Measurements from ENCODE around the gene TBC1D22A. TPM values are rescaled to one million over a fixed set of nuclear protein-coding genes. Genes with fewer than 3 reads are reported as not detected.

TBC1D22A gene
- total and polyA plus RNA-seq, 2 experiments from 2014 or later: 9.6 to 13.3 TPM

DNA sequence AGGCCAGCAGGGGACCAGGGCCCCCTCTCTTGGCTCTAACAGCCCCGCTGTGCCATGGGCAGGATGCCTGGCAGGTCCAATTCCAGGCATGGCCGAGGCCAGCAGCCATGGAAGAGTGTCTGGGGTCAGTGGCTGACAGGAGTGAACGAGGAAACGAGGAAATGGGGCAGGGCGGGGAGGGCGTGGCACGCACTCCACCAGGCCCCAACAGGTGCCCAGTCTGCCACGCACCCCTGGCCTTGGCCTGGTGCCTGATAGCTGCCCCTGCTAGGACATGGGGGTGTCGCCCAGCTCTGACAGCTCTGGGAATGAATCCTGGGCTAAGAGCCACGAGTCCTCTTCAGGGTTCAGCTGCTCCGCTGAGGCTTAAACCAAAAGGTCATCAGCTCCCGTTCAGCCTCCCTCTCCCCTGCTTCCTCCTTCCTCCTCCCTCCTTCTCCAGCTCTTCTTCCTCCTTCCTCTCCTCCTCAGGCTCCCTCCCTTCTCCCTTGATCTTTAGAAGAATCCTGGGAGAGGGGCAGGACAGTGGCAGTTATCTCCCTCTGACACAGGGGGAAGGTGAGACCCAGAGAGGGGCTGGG, 11.5 kb upstream of the TBC1D22A start:
- Histone ChIP-seq H3K4me1 (ENCODE audit: insufficient read depth) (no peaks in the 10 kb centered on the region), H3K27me3 (ENCODE audit: insufficient read depth) (no peaks in the 10 kb centered on the region), H3K4me3 (no peak overlapping the region), H4K20me1 (replicated peaks; ENCODE audit: insufficient read depth) (no peaks in the 10 kb centered on the region), H2AFZ (no peak overlapping the region), H3K27ac (ENCODE audit: low read depth) (no peak overlapping the region), H3K36me3 (ENCODE audit: insufficient read depth) (no peaks in the 10 kb centered on the region), H3F3A (replicated peaks; ENCODE audit: low read depth) (no peaks in the 10 kb centered on the region), H3K79me2 (replicated peaks; ENCODE audit: insufficient read depth) (no peaks in the 10 kb centered on the region), H3K4me2 (no peak overlapping the region), H3K9me2 (ENCODE audit: insufficient read depth) (no peaks in the 10 kb centered on the region)
- peaks cover 13% of the 10 kb centered on the region for H3K27me3 Mint-ChIP-seq (ENCODE audit: insufficient read depth, low read depth, poor library complexity)
- peaks cover 11% of the 10 kb centered on the region; the same call in 2 of the 3 replicates for H3K36me3 Mint-ChIP-seq (ENCODE audit: low read depth)
- H3K4me3 Mint-ChIP-seq: no peak overlapping the region
- DNase-seq (ENCODE audit: low spot score) (no peak), ATAC-seq (no peak)
- H3K4me1 Mint-ChIP-seq: no peaks in the 10 kb centered on the region; the same call in 2 of the 3 replicates
- TF ChIP-seq, protein P1, sequence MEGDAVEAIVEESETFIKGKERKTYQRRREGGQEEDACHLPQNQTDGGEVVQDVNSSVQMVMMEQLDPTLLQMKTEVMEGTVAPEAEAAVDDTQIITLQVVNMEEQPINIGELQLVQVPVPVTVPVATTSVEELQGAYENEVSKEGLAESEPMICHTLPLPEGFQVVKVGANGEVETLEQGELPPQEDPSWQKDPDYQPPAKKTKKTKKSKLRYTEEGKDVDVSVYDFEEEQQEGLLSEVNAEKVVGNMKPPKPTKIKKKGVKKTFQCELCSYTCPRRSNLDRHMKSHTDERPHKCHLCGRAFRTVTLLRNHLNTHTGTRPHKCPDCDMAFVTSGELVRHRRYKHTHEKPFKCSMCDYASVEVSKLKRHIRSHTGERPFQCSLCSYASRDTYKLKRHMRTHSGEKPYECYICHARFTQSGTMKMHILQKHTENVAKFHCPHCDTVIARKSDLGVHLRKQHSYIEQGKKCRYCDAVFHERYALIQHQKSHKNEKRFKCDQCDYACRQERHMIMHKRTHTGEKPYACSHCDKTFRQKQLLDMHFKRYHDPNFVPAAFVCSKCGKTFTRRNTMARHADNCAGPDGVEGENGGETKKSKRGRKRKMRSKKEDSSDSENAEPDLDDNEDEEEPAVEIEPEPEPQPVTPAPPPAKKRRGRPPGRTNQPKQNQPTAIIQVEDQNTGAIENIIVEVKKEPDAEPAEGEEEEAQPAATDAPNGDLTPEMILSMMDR (conservative IDR thresholded peaks at IDR 0.05; ENCODE audit: low read depth in 2 of 2): no peak
- no peak for TF ChIP-seq POLR2AphosphoS5 (IDR thresholded peaks at IDR 0.05; ENCODE audit: low read depth)
- TF ChIP-seq, protein P2, sequence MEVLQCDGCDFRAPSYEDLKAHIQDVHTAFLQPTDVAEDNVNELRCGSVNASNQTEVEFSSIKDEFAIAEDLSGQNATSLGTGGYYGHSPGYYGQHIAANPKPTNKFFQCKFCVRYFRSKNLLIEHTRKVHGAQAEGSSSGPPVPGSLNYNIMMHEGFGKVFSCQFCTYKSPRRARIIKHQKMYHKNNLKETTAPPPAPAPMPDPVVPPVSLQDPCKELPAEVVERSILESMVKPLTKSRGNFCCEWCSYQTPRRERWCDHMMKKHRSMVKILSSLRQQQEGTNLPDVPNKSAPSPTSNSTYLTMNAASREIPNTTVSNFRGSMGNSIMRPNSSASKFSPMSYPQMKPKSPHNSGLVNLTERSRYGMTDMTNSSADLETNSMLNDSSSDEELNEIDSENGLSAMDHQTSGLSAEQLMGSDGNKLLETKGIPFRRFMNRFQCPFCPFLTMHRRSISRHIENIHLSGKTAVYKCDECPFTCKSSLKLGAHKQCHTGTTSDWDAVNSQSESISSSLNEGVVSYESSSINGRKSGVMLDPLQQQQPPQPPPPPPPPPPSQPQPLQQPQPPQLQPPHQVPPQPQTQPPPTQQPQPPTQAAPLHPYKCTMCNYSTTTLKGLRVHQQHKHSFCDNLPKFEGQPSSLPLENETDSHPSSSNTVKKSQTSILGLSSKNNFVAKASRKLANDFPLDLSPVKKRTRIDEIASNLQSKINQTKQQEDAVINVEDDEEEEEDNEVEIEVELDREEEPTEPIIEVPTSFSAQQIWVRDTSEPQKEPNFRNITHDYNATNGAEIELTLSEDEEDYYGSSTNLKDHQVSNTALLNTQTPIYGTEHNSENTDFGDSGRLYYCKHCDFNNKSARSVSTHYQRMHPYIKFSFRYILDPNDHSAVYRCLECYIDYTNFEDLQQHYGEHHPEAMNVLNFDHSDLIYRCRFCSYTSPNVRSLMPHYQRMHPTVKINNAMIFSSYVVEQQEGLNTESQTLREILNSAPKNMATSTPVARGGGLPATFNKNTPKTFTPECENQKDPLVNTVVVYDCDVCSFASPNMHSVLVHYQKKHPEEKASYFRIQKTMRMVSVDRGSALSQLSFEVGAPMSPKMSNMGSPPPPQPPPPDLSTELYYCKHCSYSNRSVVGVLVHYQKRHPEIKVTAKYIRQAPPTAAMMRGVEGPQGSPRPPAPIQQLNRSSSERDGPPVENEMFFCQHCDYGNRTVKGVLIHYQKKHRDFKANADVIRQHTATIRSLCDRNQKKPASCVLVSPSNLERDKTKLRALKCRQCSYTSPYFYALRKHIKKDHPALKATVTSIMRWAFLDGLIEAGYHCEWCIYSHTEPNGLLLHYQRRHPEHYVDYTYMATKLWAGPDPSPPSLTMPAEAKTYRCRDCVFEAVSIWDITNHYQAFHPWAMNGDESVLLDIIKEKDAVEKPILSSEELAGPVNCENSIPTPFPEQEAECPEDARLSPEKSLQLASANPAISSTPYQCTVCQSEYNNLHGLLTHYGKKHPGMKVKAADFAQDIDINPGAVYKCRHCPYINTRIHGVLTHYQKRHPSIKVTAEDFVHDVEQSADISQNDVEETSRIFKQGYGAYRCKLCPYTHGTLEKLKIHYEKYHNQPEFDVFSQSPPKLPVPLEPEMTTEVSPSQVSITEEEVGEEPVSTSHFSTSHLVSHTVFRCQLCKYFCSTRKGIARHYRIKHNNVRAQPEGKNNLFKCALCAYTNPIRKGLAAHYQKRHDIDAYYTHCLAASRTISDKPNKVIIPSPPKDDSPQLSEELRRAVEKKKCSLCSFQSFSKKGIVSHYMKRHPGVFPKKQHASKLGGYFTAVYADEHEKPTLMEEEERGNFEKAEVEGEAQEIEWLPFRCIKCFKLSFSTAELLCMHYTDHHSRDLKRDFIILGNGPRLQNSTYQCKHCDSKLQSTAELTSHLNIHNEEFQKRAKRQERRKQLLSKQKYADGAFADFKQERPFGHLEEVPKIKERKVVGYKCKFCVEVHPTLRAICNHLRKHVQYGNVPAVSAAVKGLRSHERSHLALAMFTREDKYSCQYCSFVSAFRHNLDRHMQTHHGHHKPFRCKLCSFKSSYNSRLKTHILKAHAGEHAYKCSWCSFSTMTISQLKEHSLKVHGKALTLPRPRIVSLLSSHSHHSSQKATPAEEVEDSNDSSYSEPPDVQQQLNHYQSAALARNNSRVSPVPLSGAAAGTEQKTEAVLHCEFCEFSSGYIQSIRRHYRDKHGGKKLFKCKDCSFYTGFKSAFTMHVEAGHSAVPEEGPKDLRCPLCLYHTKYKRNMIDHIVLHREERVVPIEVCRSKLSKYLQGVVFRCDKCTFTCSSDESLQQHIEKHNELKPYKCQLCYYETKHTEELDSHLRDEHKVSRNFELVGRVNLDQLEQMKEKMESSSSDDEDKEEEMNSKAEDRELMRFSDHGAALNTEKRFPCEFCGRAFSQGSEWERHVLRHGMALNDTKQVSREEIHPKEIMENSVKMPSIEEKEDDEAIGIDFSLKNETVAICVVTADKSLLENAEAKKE (CRISPR knock-in tag; IDR thresholded peaks at IDR 0.05): no peak
- TF ChIP-seq EZH2 (IDR thresholded peaks at IDR 0.05; ENCODE audit: low read depth, unreplicated experiment): no peak
- no peak for TF ChIP-seq NANOG (IDR thresholded peaks at IDR 0.05; ENCODE audit: borderline replicate concordance)
- TF ChIP-seq, protein P3, sequence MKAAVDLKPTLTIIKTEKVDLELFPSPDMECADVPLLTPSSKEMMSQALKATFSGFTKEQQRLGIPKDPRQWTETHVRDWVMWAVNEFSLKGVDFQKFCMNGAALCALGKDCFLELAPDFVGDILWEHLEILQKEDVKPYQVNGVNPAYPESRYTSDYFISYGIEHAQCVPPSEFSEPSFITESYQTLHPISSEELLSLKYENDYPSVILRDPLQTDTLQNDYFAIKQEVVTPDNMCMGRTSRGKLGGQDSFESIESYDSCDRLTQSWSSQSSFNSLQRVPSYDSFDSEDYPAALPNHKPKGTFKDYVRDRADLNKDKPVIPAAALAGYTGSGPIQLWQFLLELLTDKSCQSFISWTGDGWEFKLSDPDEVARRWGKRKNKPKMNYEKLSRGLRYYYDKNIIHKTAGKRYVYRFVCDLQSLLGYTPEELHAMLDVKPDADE (IDR thresholded peaks at IDR 0.05): no peak
- H3K27ac Mint-ChIP-seq: no peak overlapping the region
- peaks cover 23% of the 10 kb centered on the region for H3K9me3 Mint-ChIP-seq
